GM19372 (cell line): ENCODE results near the gene KIF4A.

ENCODE experiments used
- ATAC-seq: cut with Tn5 transposase; IDR thresholded peaks from one replicate; pipeline ENCODE4 v1.9.1; 2021; ENCODE audit warnings: mild to moderate bottlenecking, low read depth, moderate library complexity; ENCODE audit not compliant: unreplicated experiment

The KIF4A gene

DNA sequence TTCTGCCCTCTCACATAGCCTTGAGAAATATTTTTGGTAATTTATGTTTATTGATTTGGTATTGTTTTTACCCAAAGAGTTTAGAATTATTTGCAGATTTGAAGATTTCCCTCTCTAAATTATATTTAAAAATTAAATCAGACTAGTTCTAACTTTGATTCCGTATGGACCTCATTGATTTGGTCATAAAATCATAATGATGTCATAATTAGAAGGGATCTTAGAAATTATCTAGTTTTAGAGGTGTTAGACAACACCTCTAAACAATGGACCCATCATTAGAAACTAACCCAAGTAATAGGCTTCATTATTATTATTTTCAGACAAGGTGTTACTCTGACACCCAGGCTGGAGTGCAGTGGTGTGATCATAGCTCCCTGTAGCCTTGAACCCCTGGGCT is 178.8 kb downstream of the KIF4A start:
- no peak for ATAC-seq
